Activated CD4-positive, alpha-beta T cell treated with anti-CD3 and anti-CD28 coated beads, Interleukin-2, amount 50 U/mL, for 24 hours (primary cell): Measurements from ENCODE around the gene KLK12.

Source experiments
- DNase-seq, 2 donors: peaks; one replicate each; pipeline ENCODE4 v3.0.0-alpha.2; 2020; ENCODE audit warnings: low read depth in 1 of 2, low spot score in 1 of 2

The KLK12 gene

GRCh38 chr19:51034704-51035103 is at the start of gene KLK12:
KLK12 (minus strand) TSS chr19:51035002; CDS start chr19:51034621, 381 bp downstream.
- no peak for DNase-seq

GRCh38 chr19:51084505-51084904 is 49.7 kb upstream of the KLK12 start:
- DNase-seq, result no peak

GRCh38 chr19:51083783-51084182 is 49.0 kb upstream of the KLK12 start:
- DNase-seq, result no peak

GRCh38 chr19:51083181-51083580 is 48.4 kb upstream of the KLK12 start:
- no peak for DNase-seq

- no peak for DNase-seq
Observed at GRCh38 chr19:51082611-51083010, 47.8 kb upstream of the KLK12 start, which contains the start of gene KLK14. KLK14 (minus strand) TSS chr19:51082887; CDS start chr19:51082614, 273 bp downstream.

- DNase-seq, result no peak
Observed at GRCh38 chr19:51081476-51081875, 46.7 kb upstream of the KLK12 start.

GRCh38 chr19:51079481-51080110 is 44.8 kb upstream of the KLK12 start:
- DNase-seq, result no peak

- no peak for DNase-seq
Observed at GRCh38 chr19:51078731-51079130, 43.9 kb upstream of the KLK12 start.

- no peak for DNase-seq
Observed at GRCh38 chr19:51078104-51078503, 43.3 kb upstream of the KLK12 start.

- no peak for DNase-seq
Observed at GRCh38 chr19:51076631-51077213, 41.9 kb upstream of the KLK12 start.

- no peak for DNase-seq
Observed at GRCh38 chr19:51075998-51076397, 41.2 kb upstream of the KLK12 start.

GRCh38 chr19:51071095-51071405 is 36.2 kb upstream of the KLK12 start:
- no peak for DNase-seq

GRCh38 chr19:51070334-51071094 is 35.7 kb upstream of the KLK12 start:
- no peak for DNase-seq

GRCh38 chr19:51066393-51067186 is 31.8 kb upstream of the KLK12 start:
- no peak for DNase-seq

- no peak for DNase-seq
Observed at GRCh38 chr19:51065221-51065960, 30.6 kb upstream of the KLK12 start.

GRCh38 chr19:51064534-51065220 is 29.9 kb upstream of the KLK12 start, which contains the start of gene KLK13:
KLK13 (minus strand) TSS chr19:51065092; CDS start chr19:51065067, 25 bp downstream.
- no peak for DNase-seq

- DNase-seq, result no peak
Observed at GRCh38 chr19:51063664-51064063, 28.9 kb upstream of the KLK12 start.

GRCh38 chr19:51060973-51061372 is 26.2 kb upstream of the KLK12 start:
- DNase-seq, result no peak

GRCh38 chr19:51060336-51060735 is 25.5 kb upstream of the KLK12 start:
- DNase-seq, result no peak

GRCh38 chr19:51059715-51060114 is 24.9 kb upstream of the KLK12 start:
- DNase-seq, result no peak
